GM21423 (cell line): ENCODE measurements around the gene HOXB3.

Experiments used
- ATAC-seq: cut with Tn5 transposase; IDR thresholded peaks from one replicate; pipeline ENCODE4 v1.9.1; 2021; ENCODE audit warnings: mild to moderate bottlenecking, moderate library complexity; ENCODE audit not compliant: unreplicated experiment

Gene HOXB3

GRCh38 chr17:48530208-48530886 lies 59.7 kb downstream of the HOXB3 start:
- no peak for ATAC-seq

- no peak for ATAC-seq
Observed at GRCh38 chr17:48529683-48530009, 60.4 kb downstream of the HOXB3 start.

GRCh38 chr17:48528936-48529682 lies 60.9 kb downstream of the HOXB3 start:
- ATAC-seq, result no peak

GRCh38 chr17:48528153-48528935 lies 61.7 kb downstream of the HOXB3 start:
- no peak for ATAC-seq

- ATAC-seq, result no peak
Observed at GRCh38 chr17:48527547-48527932, 62.5 kb downstream of the HOXB3 start.

GRCh38 chr17:48526608-48527546 lies 63.2 kb downstream of the HOXB3 start:
- ATAC-seq, result no peak

- no peak for ATAC-seq
Observed at GRCh38 chr17:48523010-48523409, 67.0 kb downstream of the HOXB3 start.

- no peak for ATAC-seq
Observed at GRCh38 chr17:48522031-48522653, 67.9 kb downstream of the HOXB3 start.

GRCh38 chr17:48520631-48521079 lies 69.4 kb downstream of the HOXB3 start:
- ATAC-seq, result no peak

GRCh38 chr17:48519427-48519826 lies 70.6 kb downstream of the HOXB3 start:
- ATAC-seq, result no peak

- ATAC-seq, result no peak
Observed at GRCh38 chr17:48517478-48517877, 72.6 kb downstream of the HOXB3 start.

GRCh38 chr17:48515925-48516900 lies 73.8 kb downstream of the HOXB3 start:
- ATAC-seq, result no peak

GRCh38 chr17:48514477-48514876 lies 75.6 kb downstream of the HOXB3 start:
- no peak for ATAC-seq

- ATAC-seq, result no peak
Observed at GRCh38 chr17:48513666-48514455, 76.2 kb downstream of the HOXB3 start.

GRCh38 chr17:48513097-48513496 lies 76.9 kb downstream of the HOXB3 start:
- ATAC-seq, result no peak

- peak; percentile 43 for ATAC-seq
Observed at GRCh38 chr17:48510761-48511604, 79.1 kb downstream of the HOXB3 start.

- ATAC-seq, result no peak
Observed at GRCh38 chr17:48510381-48510760, 79.7 kb downstream of the HOXB3 start.
